GM21717 (cell line): ENCODE measurements around the gene FBXO10.
A peak's percentile ranks its signal among the peaks of the same experiment; 100 is the strongest.

Source experiments
- ATAC-seq: cut with Tn5 transposase; IDR thresholded peaks from one replicate; pipeline ENCODE4 v1.9.1; 2021; ENCODE audit warnings: mild to moderate bottlenecking, moderate library complexity; ENCODE audit not compliant: unreplicated experiment

Gene FBXO10

GRCh38 chr9:37596504-37596903 is 20.3 kb upstream of the FBXO10 start:
- no peak for ATAC-seq

GRCh38 chr9:37593883-37594448 is 17.8 kb upstream of the FBXO10 start:
- ATAC-seq: no peak

GRCh38 chr9:37592108-37592951 is 16.1 kb upstream of the FBXO10 start, which contains the start of gene TOMM5:
TOMM5 (minus strand) TSS chr9:37592597; CDS start chr9:37592532, 65 bp downstream.
- ATAC-seq: peak; percentile 90

- ATAC-seq: no peak
These were observed 11.3 kb upstream of the FBXO10 start for GRCh38 chr9:37587521-37587920.

GRCh38 chr9:37583522-37584121 is 7.4 kb upstream of the FBXO10 start:
- no peak for ATAC-seq

GRCh38 chr9:37582548-37583157 is 6.5 kb upstream of the FBXO10 start:
- no peak for ATAC-seq

- peak; percentile 60 for ATAC-seq
These were observed 667 bp downstream of the FBXO10 start for GRCh38 chr9:37575511-37575914.

- ATAC-seq: no peak
These were observed 1.2 kb downstream of the FBXO10 start for GRCh38 chr9:37575001-37575400.

GRCh38 chr9:37574241-37574721 is 1.9 kb downstream of the FBXO10 start:
- no peak for ATAC-seq

GRCh38 chr9:37571282-37571681 is 4.9 kb downstream of the FBXO10 start:
- ATAC-seq: no peak

GRCh38 chr9:37566716-37567115 is 9.5 kb downstream of the FBXO10 start:
- ATAC-seq: no peak

- ATAC-seq: peak; percentile 82
These were observed 10.2 kb downstream of the FBXO10 start for GRCh38 chr9:37565661-37566618.

- ATAC-seq: no peak
These were observed 11.3 kb downstream of the FBXO10 start for GRCh38 chr9:37564916-37565315.

GRCh38 chr9:37563806-37564513 is 12.2 kb downstream of the FBXO10 start:
- ATAC-seq: no peak

GRCh38 chr9:37562826-37563225 is 13.4 kb downstream of the FBXO10 start:
- no peak for ATAC-seq

GRCh38 chr9:37561682-37562081 is 14.5 kb downstream of the FBXO10 start:
- no peak for ATAC-seq

- no peak for ATAC-seq
These were observed 16.2 kb downstream of the FBXO10 start for GRCh38 chr9:37559855-37560592.

- no peak for ATAC-seq
These were observed 17.1 kb downstream of the FBXO10 start for GRCh38 chr9:37559125-37559524.

- no peak for ATAC-seq
These were observed 20.4 kb downstream of the FBXO10 start for GRCh38 chr9:37555786-37556185.
